Left cardiac atrium (tissue), 4 donors: ENCODE data around the gene MTUS2. TPM values are rescaled to one million over a fixed set of nuclear protein-coding genes. Genes with fewer than 3 reads are reported as not detected.
A peak's percentile ranks its signal among the peaks of the same experiment; 100 is the strongest.

ENCODE experiments used
- ATAC-seq, 2 donors: fragments of 200-7000 bp; cut with Tn5 transposase; one replicate each; pipeline ENCODE4 v1.9.1; 2020; ENCODE audit warnings: mild to moderate bottlenecking in 2 of 2, moderate library complexity in 2 of 2
- DNase-seq: peaks from one replicate; pipeline ENCODE4 v3.0.0-alpha.2; 2020
- intact Hi-C, 2 donors: fragments of 100-400 bp; cut with DNase I; formaldehyde crosslinking; loops; one replicate each; pipeline versions ENCODE4 v1.14.1 to v1.15.1; 2022 to 2023
- total RNA-seq, 2 donors: library from RNA; stranded (reverse); fragmentation: NEBNext Ultra II Directional; extraction: Animal tissue kit (Norgen Biotek cat#: 25700); gene quantifications; one replicate each; pipeline ENCODE4 v1.2.1, GENCODE V29; 2021
- donor health status: DM: no; HTN: yes; CAD: no.
- donor health status: DM: no; HTN: yes; CAD: no; lungs with severe emphysema.
- donor health status: DM: yes; HTN: yes; CAD: no.
- donor health status: Dilated cardiomyopathy.

The MTUS2 gene
- total RNA-seq, 2 donors from 2014 or later: 22.8 to 52.4 TPM

- intact Hi-C loops: no loop called here
- ATAC-seq (no peak), DNase-seq (no peak)
Measured at GRCh38 chr13:29498426-29499040, 678.4 kb downstream of the MTUS2 start.

- no peak for ATAC-seq
- no peak for DNase-seq
- intact Hi-C loops: loop anchor here in 1 of 2 donors (10.0 kb wide), 1 partner anchor 345 kb away; no protein-coding TSS in a partner anchor
Measured at GRCh38 chr13:29499506-29500165, 679.5 kb downstream of the MTUS2 start.

GRCh38 chr13:29500386-29500785 lies 680.2 kb downstream of the MTUS2 start:
- intact Hi-C loops: loop anchor here in 1 of 2 donors (10.0 kb wide), 1 partner anchor 344 kb away; no protein-coding TSS in a partner anchor
- DNase-seq (no peak), ATAC-seq (no peak)

GRCh38 chr13:29501674-29502073 lies 681.5 kb downstream of the MTUS2 start:
- DNase-seq (no peak), ATAC-seq (no peak)
- intact Hi-C loops: loop anchor here in 1 of 2 donors (10.0 kb wide), 1 partner anchor 343 kb away; no protein-coding TSS in a partner anchor

- no peak for DNase-seq
- intact Hi-C loops: loop anchor here in 1 of 2 donors (10.0 kb wide), 1 partner anchor 342 kb away; no protein-coding TSS in a partner anchor
- ATAC-seq: no peak
Measured at GRCh38 chr13:29502391-29503008, 682.4 kb downstream of the MTUS2 start.

- ATAC-seq (no peak), DNase-seq (no peak)
- intact Hi-C loops: loop anchor here in 1 of 2 donors (10.0 kb wide), 1 partner anchor 342 kb away; no protein-coding TSS in a partner anchor
Measured at GRCh38 chr13:29503041-29503837, 683.1 kb downstream of the MTUS2 start.

- intact Hi-C loops: loop anchor here (5.0 to 10.0 kb wide), 3 partner anchors 203 to 608 kb away; no protein-coding TSS in a partner anchor
- ATAC-seq: no peak
Measured at GRCh38 chr13:29504691-29505090, 684.6 kb downstream of the MTUS2 start.

GRCh38 chr13:29505511-29505910 lies 685.4 kb downstream of the MTUS2 start:
- intact Hi-C loops: loop anchor here (5.0 to 10.0 kb wide), 3 partner anchors 202 to 607 kb away; no protein-coding TSS in a partner anchor

More at GRCh38 chr13:29504691-29505090, 684.6 kb downstream of the MTUS2 start:
- no peak for DNase-seq

GRCh38 chr13:29505950-29506349 lies 685.8 kb downstream of the MTUS2 start:
- DNase-seq (no peak), ATAC-seq (no peak)
- intact Hi-C loops: loop anchor here (5.0 to 10.0 kb wide), 3 partner anchors 201 to 606 kb away; no protein-coding TSS in a partner anchor

More at GRCh38 chr13:29505511-29505910, 685.4 kb downstream of the MTUS2 start:
- DNase-seq (no peak), ATAC-seq (no peak)

GRCh38 chr13:29507356-29507755 lies 687.2 kb downstream of the MTUS2 start:
- ATAC-seq (peak; percentile 6 to 8), DNase-seq (no peak)
- intact Hi-C loops: loop anchor here (5.0 to 10.0 kb wide), 3 partner anchors 200 to 605 kb away; no protein-coding TSS in a partner anchor

GRCh38 chr13:29508130-29508875 lies 688.2 kb downstream of the MTUS2 start:
- ATAC-seq: peak; percentile 84 to 89
- intact Hi-C loops: loop anchor here (2.0 to 10.0 kb wide), 4 partner anchors 199 to 604 kb away; no protein-coding TSS in a partner anchor
- peak; percentile 87 for DNase-seq

GRCh38 chr13:29508876-29509252 lies 688.7 kb downstream of the MTUS2 start:
- no peak for DNase-seq
- intact Hi-C loops: loop anchor here (2.0 to 10.0 kb wide), 4 partner anchors 198 to 603 kb away; no protein-coding TSS in a partner anchor
- ATAC-seq: peak in 1 of 2 donors; percentile 25

- ATAC-seq (no peak), DNase-seq (no peak)
- intact Hi-C loops: loop anchor here (2.0 to 10.0 kb wide), 5 partner anchors 197 to 605 kb away; no protein-coding TSS in a partner anchor
Measured at GRCh38 chr13:29509999-29510589, 690.0 kb downstream of the MTUS2 start.

GRCh38 chr13:29510651-29511084 lies 690.5 kb downstream of the MTUS2 start:
- DNase-seq: no peak
- intact Hi-C loops: loop anchor here in 1 of 2 donors (10.0 kb wide), 1 partner anchor 604 kb away; no protein-coding TSS in a partner anchor
- no peak for ATAC-seq

GRCh38 chr13:29511106-29511796 lies 691.1 kb downstream of the MTUS2 start:
- no peak for DNase-seq
- ATAC-seq: no peak
- intact Hi-C loops: loop anchor here in 1 of 2 donors (10.0 kb wide), 1 partner anchor 604 kb away; no protein-coding TSS in a partner anchor

GRCh38 chr13:29511980-29512379 lies 691.8 kb downstream of the MTUS2 start:
- intact Hi-C loops: loop anchor here in 1 of 2 donors (10.0 kb wide), 1 partner anchor 603 kb away; no protein-coding TSS in a partner anchor
- ATAC-seq: no peak
- DNase-seq: no peak
